Epithelial cell of esophagus (primary cell): ENCODE results near the gene KCTD15.

ENCODE experiments used
- DNase-seq: peaks from one replicate; pipeline ENCODE4 v3.0.0; 2010; ENCODE audit warnings: low read depth
- H3K4me3 ChIP-seq: 2 replicates; pipeline ENCODE4 v1.5.1; 2011; ENCODE audit warnings: mild to moderate bottlenecking, low read length, control low read depth
- CTCF ChIP-seq: IDR thresholded peaks from 2 replicates; pipeline ENCODE4 v1.5.1; 2011; ENCODE audit warnings: low read depth, mild to moderate bottlenecking, low read length, control low read depth, inconsistent platforms; ENCODE audit not compliant: insufficient read depth; ENCODE audit errors: missing control alignments

KCTD15 gene

GRCh38 chr19:33771384-33772101, 25.1 kb upstream of the KCTD15 start:
- peak; percentile 59 for DNase-seq
- TF ChIP-seq CTCF, result peak; percentile 81

GRCh38 chr19:33772102-33772857, 24.4 kb upstream of the KCTD15 start:
- TF ChIP-seq CTCF, result no peak
- no peak overlapping the region for H3K4me3 ChIP-seq
- no peak for DNase-seq

More at GRCh38 chr19:33771384-33772101, 25.1 kb upstream of the KCTD15 start:
- H3K4me3 ChIP-seq, result no peak overlapping the region

GRCh38 chr19:33772858-33773180, 23.9 kb upstream of the KCTD15 start:
- TF ChIP-seq CTCF, result no peak
- no peak for DNase-seq
- no peak overlapping the region for H3K4me3 ChIP-seq

GRCh38 chr19:33773704-33774624, 22.7 kb upstream of the KCTD15 start:
- TF ChIP-seq CTCF, result no peak
- no peak overlapping the region for H3K4me3 ChIP-seq
- DNase-seq, result no peak

- no peak overlapping the region for H3K4me3 ChIP-seq
- TF ChIP-seq CTCF, result no peak
- no peak for DNase-seq
Observed at GRCh38 chr19:33774751-33775150, 21.9 kb upstream of the KCTD15 start.

GRCh38 chr19:33775731-33776487, 20.8 kb upstream of the KCTD15 start:
- DNase-seq, result no peak
- H3K4me3 ChIP-seq, result no peak overlapping the region
- no peak for TF ChIP-seq CTCF
